AG09309 (cell line): Measurements from ENCODE around the gene RPS6KA3.

Experiments
- DNase-seq: peaks from one replicate; pipeline ENCODE4 v3.0.0-alpha.2; 2010; ENCODE audit warnings: low read depth
- H3K4me3 ChIP-seq: 2 replicates; pipeline ENCODE4 v1.5.1; 2011; ENCODE audit warnings: mild to moderate bottlenecking, low read depth, low read length, moderate library complexity; ENCODE audit not compliant: control insufficient read depth
- CTCF ChIP-seq: IDR thresholded peaks from 2 replicates; pipeline ENCODE4 v1.5.1; 2011; ENCODE audit warnings: mild to moderate bottlenecking, low read depth, low read length, inconsistent platforms; ENCODE audit not compliant: insufficient read depth, control insufficient read depth; ENCODE audit errors: missing control alignments

The RPS6KA3 gene

GRCh38 chrX:20143111-20143510 is 123.6 kb downstream of the RPS6KA3 start:
- TF ChIP-seq CTCF, result no peak
- H3K4me3 ChIP-seq, result no peak overlapping the region
- DNase-seq, result no peak

DNA sequence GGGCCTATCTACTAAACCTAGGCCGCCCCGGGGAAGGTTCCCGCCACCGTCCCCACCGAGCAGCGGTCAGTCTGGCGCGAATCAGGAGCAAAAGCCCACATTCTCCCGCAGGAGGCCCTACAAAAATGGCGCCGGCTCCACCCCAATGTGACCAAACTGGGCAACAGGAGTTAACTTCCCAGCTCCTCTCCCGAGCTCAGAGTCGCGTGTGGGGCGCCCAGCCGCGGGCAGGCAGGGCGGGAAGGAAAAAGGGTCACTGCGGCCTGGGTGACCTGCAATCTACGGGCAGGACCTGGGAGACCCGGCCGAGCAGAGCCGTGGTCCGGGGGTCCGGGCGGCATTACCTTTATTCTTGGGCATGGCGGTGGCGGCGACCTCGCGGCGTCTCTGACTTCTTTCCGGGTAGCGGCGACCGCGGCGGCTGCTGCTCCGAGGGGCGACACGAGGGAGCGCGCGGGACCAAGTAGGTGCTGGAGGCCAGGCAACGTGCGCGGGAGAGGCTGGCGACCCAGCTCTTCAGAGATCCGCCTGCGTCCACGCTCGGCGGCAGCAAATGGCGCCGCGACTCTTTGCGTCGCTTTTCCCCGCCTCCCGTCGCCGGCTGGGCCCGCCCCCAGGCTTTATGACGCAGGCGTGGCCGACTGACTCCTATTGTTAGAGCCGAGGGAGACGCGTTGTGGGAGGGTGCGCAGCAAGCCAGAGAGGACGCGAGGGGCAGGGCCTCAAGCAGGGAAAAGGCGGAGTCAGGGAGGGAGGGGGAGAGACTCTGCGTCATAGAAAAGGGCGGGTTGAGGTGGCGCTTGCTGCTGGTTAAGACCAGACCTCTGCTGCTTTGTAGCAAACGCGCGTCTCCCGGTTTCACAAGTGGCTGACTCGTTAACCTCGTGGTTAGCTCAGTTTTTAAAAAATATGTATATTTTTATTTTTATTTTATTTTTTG is 125.2 kb downstream of the RPS6KA3 start, which contains the start of gene EIF1AX:
EIF1AX (minus strand) TSS at position 558 of the 940 bp plus-strand sequence; CDS start at position 360, 198 bp downstream.
- TF ChIP-seq CTCF, result no peak
- DNase-seq, result peak; percentile 96
- peak within 1 kb of the TSS; percentile 98 for H3K4me3 ChIP-seq

- no peak for TF ChIP-seq CTCF
- peak overlapping the region; percentile 98 for H3K4me3 ChIP-seq
- no peak for DNase-seq
These were observed 126.3 kb downstream of the RPS6KA3 start for GRCh38 chrX:20140420-20140819.

DNA sequence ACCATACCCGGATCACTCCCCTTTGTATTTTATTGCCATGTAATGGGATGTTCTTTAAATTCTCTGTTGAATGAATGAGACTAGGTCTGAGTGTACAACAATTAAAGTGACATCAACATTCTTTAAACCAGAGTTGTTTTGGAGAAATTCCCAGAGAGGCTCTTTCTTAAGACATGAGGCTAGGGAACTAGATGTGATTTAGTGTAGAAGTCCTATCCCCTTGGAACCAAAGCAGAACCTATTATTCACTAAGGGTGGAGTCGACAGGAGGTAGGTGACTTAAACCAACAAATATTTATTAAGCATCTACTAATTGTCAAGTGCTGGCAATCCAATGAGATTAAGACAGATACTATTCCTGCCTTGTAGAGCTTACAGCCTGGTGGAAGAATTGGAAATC is 126.7 kb downstream of the RPS6KA3 start:
- H3K4me3 ChIP-seq, result peak overlapping the region; percentile 98; the same call in 1 of the 2 replicates
- peak; percentile 27 for DNase-seq
- no peak for TF ChIP-seq CTCF

GRCh38 chrX:20135944-20136343 is 130.8 kb downstream of the RPS6KA3 start:
- TF ChIP-seq CTCF, result no peak

DNA sequence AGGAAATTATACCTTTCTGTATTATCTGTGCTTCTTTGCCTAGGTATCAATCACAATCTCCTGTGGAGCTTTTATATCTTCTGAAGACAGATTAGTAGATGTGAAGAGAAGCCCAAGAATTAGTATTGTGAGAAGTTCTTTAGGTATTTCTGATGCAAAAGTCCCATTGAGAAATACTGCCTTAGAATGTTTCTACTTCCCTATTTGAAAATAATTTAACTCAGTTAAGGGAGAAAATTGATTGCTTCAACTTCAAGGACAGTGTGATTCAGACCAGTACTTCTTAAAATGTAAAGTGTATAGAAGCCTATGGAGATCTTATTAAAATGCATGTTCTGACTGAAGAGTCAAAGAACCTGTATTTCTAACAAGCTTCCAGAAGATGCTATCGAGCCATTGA is 134.0 kb downstream of the RPS6KA3 start:
- no peak for DNase-seq
- TF ChIP-seq CTCF, result no peak
- no peak overlapping the region for H3K4me3 ChIP-seq

More at GRCh38 chrX:20135944-20136343, 130.8 kb downstream of the RPS6KA3 start:
- H3K4me3 ChIP-seq, result no peak overlapping the region
- DNase-seq, result no peak
